GM19452 (cell line): ENCODE results near the gene B3GALT2.
"Not testable (repeated sequence)": the region's sequence is repeated elsewhere in the genome, so short reads cannot be mapped to it uniquely, and the experiment has no call there.

Source experiments
- ATAC-seq: cut with Tn5 transposase; IDR thresholded peaks from one replicate; pipeline ENCODE4 v1.9.1; 2021; ENCODE audit not compliant: unreplicated experiment

Gene B3GALT2

GRCh38 chr1:193185901-193186731 lies at the start of gene B3GALT2:
Gene B3GALT2 (minus strand): TSS chr1:193186613. CDS start chr1:193181562, 5,051 bp downstream.
- ATAC-seq = no peak

GRCh38 chr1:193234530-193234929 lies 48.1 kb upstream of the B3GALT2 start:
- ATAC-seq = no peak

- not testable (repeated sequence) for ATAC-seq
Observed at GRCh38 chr1:193231146-193231545, 44.7 kb upstream of the B3GALT2 start.

- no peak for ATAC-seq
Observed at GRCh38 chr1:193229136-193229535, 42.7 kb upstream of the B3GALT2 start.

- ATAC-seq = no peak
Observed at GRCh38 chr1:193222056-193222615, 35.7 kb upstream of the B3GALT2 start.

GRCh38 chr1:193221651-193222050 lies 35.2 kb upstream of the B3GALT2 start:
- ATAC-seq = no peak

- ATAC-seq = no peak
Observed at GRCh38 chr1:193219391-193219790, 33.0 kb upstream of the B3GALT2 start.

- ATAC-seq = no peak
Observed at GRCh38 chr1:193216920-193217319, 30.5 kb upstream of the B3GALT2 start.

- ATAC-seq = no peak
Observed at GRCh38 chr1:193213998-193214397, 27.6 kb upstream of the B3GALT2 start.

- ATAC-seq = no peak
Observed at GRCh38 chr1:193212637-193213036, 26.2 kb upstream of the B3GALT2 start.

- ATAC-seq = peak; percentile 82
Observed at GRCh38 chr1:193211539-193211938, 25.1 kb upstream of the B3GALT2 start.

- ATAC-seq = no peak
Observed at GRCh38 chr1:193210996-193211395, 24.6 kb upstream of the B3GALT2 start.

- no peak for ATAC-seq
Observed at GRCh38 chr1:193201021-193201420, 14.6 kb upstream of the B3GALT2 start.

- no peak for ATAC-seq
Observed at GRCh38 chr1:193199940-193200339, 13.5 kb upstream of the B3GALT2 start.

GRCh38 chr1:193192586-193192985 lies 6.2 kb upstream of the B3GALT2 start:
- no peak for ATAC-seq

GRCh38 chr1:193190096-193190744 lies 3.8 kb upstream of the B3GALT2 start:
- no peak for ATAC-seq

- no peak for ATAC-seq
Observed at GRCh38 chr1:193189442-193190095, 3.2 kb upstream of the B3GALT2 start.

- ATAC-seq = not testable (repeated sequence)
Observed at GRCh38 chr1:193188915-193189314, 2.5 kb upstream of the B3GALT2 start.

- ATAC-seq = no peak
Observed at GRCh38 chr1:193187114-193187513, 701 bp upstream of the B3GALT2 start.

GRCh38 chr1:193185211-193185610 lies 1.2 kb downstream of the B3GALT2 start:
- no peak for ATAC-seq

- no peak for ATAC-seq
Observed at GRCh38 chr1:193184776-193185175, 1.6 kb downstream of the B3GALT2 start.
